Measurements from ENCODE around the gene ZBTB17.

GRCh38 chr1:15988856-15989736, 13.2 kb upstream of the ZBTB17 start:
- TF ChIP-seq POLR2AphosphoS5 (IDR thresholded peaks at IDR 0.05; ENCODE audit: low read depth, low read length) = no peak
- TF ChIP-seq POLR2A (IDR thresholded peaks at IDR 0.05; ENCODE audit: low read depth, low read length) = no peak
- TF ChIP-seq TAF1 (IDR thresholded peaks at IDR 0.05; ENCODE audit: borderline replicate concordance, low read depth, low read length) = no peak
